Measurements from ENCODE around the gene CREBL2.

CREBL2 gene

GRCh38 chr12:12676605-12677004 lies 64.9 kb downstream of the CREBL2 start:
- TF ChIP-seq, protein P1, sequence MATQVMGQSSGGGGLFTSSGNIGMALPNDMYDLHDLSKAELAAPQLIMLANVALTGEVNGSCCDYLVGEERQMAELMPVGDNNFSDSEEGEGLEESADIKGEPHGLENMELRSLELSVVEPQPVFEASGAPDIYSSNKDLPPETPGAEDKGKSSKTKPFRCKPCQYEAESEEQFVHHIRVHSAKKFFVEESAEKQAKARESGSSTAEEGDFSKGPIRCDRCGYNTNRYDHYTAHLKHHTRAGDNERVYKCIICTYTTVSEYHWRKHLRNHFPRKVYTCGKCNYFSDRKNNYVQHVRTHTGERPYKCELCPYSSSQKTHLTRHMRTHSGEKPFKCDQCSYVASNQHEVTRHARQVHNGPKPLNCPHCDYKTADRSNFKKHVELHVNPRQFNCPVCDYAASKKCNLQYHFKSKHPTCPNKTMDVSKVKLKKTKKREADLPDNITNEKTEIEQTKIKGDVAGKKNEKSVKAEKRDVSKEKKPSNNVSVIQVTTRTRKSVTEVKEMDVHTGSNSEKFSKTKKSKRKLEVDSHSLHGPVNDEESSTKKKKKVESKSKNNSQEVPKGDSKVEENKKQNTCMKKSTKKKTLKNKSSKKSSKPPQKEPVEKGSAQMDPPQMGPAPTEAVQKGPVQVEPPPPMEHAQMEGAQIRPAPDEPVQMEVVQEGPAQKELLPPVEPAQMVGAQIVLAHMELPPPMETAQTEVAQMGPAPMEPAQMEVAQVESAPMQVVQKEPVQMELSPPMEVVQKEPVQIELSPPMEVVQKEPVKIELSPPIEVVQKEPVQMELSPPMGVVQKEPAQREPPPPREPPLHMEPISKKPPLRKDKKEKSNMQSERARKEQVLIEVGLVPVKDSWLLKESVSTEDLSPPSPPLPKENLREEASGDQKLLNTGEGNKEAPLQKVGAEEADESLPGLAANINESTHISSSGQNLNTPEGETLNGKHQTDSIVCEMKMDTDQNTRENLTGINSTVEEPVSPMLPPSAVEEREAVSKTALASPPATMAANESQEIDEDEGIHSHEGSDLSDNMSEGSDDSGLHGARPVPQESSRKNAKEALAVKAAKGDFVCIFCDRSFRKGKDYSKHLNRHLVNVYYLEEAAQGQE (IDR thresholded peaks at IDR 0.05; ENCODE audit: insufficient read depth in 1 of 2, low read depth in 2 of 2, low read length in 2 of 2): no peak
- TF ChIP-seq FOXP2 (optimal IDR thresholded peaks at IDR 0.05; ENCODE audit: borderline replicate concordance, extremely low read depth, extremely low read length, insufficient read depth) (no peak), SIN3A (IDR thresholded peaks at IDR 0.05; ENCODE audit: borderline replicate concordance, insufficient read depth, low read length) (no peak), TAF1 (IDR thresholded peaks at IDR 0.05; ENCODE audit: borderline replicate concordance, insufficient read depth, low read length) (no peak), POLR2AphosphoS5 (IDR thresholded peaks at IDR 0.05; ENCODE audit: low read depth, low read length) (no peak)

DNA sequence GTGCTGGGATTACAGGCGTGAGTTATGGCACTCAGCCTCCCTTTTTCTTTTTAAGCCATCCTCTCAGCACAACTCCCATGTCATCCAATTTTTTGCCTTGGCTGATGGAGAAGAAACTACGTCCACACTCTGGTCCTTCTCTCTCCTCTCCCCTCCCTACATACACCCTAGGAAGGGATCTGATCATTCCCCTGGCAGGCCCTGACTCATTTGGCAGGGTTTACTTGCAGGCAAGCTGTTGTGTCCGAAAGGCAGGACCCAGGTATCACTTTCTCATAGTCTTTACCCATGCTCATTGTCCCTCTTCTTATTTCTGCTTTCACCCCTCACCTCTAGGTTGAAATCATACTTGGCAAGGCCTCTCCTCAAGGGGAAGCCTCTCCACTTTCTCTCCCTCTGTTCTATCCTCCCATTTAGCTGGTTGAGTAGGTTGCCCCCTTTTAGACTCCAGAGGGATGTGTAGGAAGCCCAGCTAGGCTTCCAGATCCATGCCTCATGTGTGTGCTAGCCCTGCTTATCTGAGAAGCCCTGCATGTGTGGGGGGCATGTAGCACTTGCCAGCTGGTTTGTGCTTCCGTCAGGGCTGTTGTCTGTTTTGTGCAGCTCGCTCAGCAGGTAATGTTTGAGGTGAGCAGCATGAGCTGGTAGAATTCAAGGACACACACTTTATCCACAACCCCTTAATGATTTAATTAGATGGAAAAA lies 69.5 kb downstream of the CREBL2 start:
- TF ChIP-seq SIN3A (IDR thresholded peaks at IDR 0.05; ENCODE audit: borderline replicate concordance, insufficient read depth, low read length) (no peak), POLR2AphosphoS5 (IDR thresholded peaks at IDR 0.05; ENCODE audit: low read depth, low read length) (no peak), FOXP2 (optimal IDR thresholded peaks at IDR 0.05; ENCODE audit: borderline replicate concordance, extremely low read depth, extremely low read length, insufficient read depth) (no peak), TAF1 (IDR thresholded peaks at IDR 0.05; ENCODE audit: borderline replicate concordance, insufficient read depth, low read length) (no peak)
- TF ChIP-seq, protein P1 (IDR thresholded peaks at IDR 0.05; ENCODE audit: insufficient read depth in 1 of 2, low read depth in 2 of 2, low read length in 2 of 2): no peak

GRCh38 chr12:12682284-12682683 lies 70.6 kb downstream of the CREBL2 start:
- no peak for TF ChIP-seq FOXP2 (optimal IDR thresholded peaks at IDR 0.05; ENCODE audit: borderline replicate concordance, extremely low read depth, extremely low read length, insufficient read depth)
- TF ChIP-seq, protein P1 (IDR thresholded peaks at IDR 0.05; ENCODE audit: insufficient read depth in 1 of 2, low read depth in 2 of 2, low read length in 2 of 2): no peak
- TF ChIP-seq POLR2AphosphoS5 (IDR thresholded peaks at IDR 0.05; ENCODE audit: low read depth, low read length): no peak
- TF ChIP-seq SIN3A (IDR thresholded peaks at IDR 0.05; ENCODE audit: borderline replicate concordance, insufficient read depth, low read length): no peak
- no peak for TF ChIP-seq TAF1 (IDR thresholded peaks at IDR 0.05; ENCODE audit: borderline replicate concordance, insufficient read depth, low read length)

DNA sequence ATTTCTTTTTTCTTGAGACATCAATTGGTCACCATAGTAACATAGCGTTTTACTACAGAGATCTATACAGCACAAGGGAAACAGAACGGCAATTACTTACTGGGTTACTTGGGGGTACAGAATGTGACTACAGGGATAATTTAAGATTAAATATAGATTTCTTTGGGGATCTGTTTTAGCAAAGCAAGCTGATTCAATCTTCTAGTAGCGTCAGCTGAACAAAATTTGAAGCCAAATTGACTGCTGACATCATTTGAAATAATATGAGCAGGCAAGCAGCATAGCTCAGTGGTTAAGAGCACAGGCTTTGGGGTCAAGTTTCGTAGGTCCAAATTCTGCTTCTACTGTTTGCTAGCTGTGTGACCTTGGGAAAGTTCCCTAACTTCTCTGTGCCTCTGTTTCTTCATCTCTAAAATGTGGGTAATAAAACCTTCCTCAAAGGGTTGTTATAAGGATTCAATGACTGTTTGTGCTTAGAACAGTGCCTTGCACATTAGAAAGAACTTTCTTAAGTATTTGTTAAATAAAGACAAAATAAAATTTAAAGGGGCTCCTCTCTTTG lies 71.5 kb downstream of the CREBL2 start:
- TF ChIP-seq FOXP2 (optimal IDR thresholded peaks at IDR 0.05; ENCODE audit: borderline replicate concordance, extremely low read depth, extremely low read length, insufficient read depth) (no peak), SIN3A (IDR thresholded peaks at IDR 0.05; ENCODE audit: borderline replicate concordance, insufficient read depth, low read length) (no peak), POLR2AphosphoS5 (IDR thresholded peaks at IDR 0.05; ENCODE audit: low read depth, low read length) (no peak), TAF1 (IDR thresholded peaks at IDR 0.05; ENCODE audit: borderline replicate concordance, insufficient read depth, low read length) (no peak)
- TF ChIP-seq, protein P1 (IDR thresholded peaks at IDR 0.05; ENCODE audit: insufficient read depth in 1 of 2, low read depth in 2 of 2, low read length in 2 of 2): no peak

Measured in PFSK-1 (cell line).